Activated naive CD8-positive, alpha-beta T cell treated with anti-CD3 and anti-CD28 coated beads, Interleukin-2, amount 10 ng/mL, durations not matched to agents 7 days and 5 days (primary cell): ENCODE measurements around the gene KRTAP10-11. TPM values are rescaled to one million over a fixed set of nuclear protein-coding genes. Genes with fewer than 3 reads are reported as not detected.
"Not testable (repeated sequence)": the region's sequence is repeated elsewhere in the genome, so short reads cannot be mapped to it uniquely, and the experiment has no call there.

Experiments
- ATAC-seq: fragments of 150-1000 bp; cut with Tn5 transposase; one replicate; pipeline ENCODE4 v1.10.0; 2021; ENCODE audit warnings: low read depth, moderate library complexity
- POLR2A ChIA-PET: fragments of 350-600 bp; sonication (Branson Sonifier 250); formaldehyde crosslinking; loops from one replicate; lab custom pipeline; 2021; ENCODE audit warnings: antibody characterized with exemption; lab: Charles Lee
- DNase-seq: peaks from one replicate; pipeline ENCODE4 v3.0.0; 2021
- H3K27ac Mint-ChIP-seq: one replicate; pipeline ENCODE4 v1.8.0; 2022; ENCODE audit warnings: mild to moderate bottlenecking, mixed read lengths
- H3K27me3 Mint-ChIP-seq: one replicate; pipeline ENCODE4 v1.8.0; 2022; ENCODE audit warnings: mild to moderate bottlenecking, moderate library complexity, mixed read lengths
- H3K36me3 Mint-ChIP-seq: one replicate; pipeline ENCODE4 v1.8.0; 2021; ENCODE audit warnings: mild to moderate bottlenecking, mixed read lengths
- H3K4me1 Mint-ChIP-seq: one replicate; pipeline ENCODE4 v1.8.0; 2021; ENCODE audit warnings: mixed read lengths
- H3K4me3 Mint-ChIP-seq: one replicate; pipeline ENCODE4 v1.8.0; 2022; ENCODE audit warnings: mild to moderate bottlenecking, moderate library complexity, mixed read lengths
- H3K9me3 Mint-ChIP-seq: one replicate; pipeline ENCODE4 v1.8.0; 2021; ENCODE audit warnings: mixed read lengths
- total RNA-seq, 2 experiments: library from RNA; stranded (reverse); gene quantifications; one replicate each; pipeline ENCODE4 v1.2.3, GENCODE V29; 2021

Gene KRTAP10-11
- total RNA-seq, 2 experiments from 2014 or later: not detected

DNA sequence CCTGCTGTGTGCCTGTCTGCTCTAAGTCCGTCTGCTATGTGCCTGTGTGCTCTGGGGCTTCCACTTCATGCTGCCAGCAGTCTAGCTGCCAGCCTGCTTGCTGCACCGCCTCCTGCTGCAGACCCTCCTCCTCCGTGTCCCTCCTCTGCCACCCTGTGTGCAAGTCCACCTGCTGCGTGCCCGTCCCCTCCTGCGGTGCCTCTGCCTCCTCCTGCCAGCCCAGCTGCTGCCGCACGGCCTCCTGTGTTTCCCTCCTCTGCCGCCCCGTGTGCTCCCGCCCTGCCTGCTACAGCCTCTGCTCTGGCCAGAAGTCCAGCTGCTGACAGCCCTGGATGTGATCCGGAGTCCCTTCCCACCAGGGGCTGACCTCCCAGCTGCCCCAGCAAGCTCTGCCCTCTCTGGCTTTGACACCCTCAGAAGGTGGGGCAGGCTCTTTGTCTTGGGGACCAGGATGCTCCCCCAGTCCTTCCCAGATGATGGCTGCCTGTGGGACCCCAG is 8.3 kb upstream of the KRTAP10-11 start:
- H3K4me1 Mint-ChIP-seq, POLR2A ChIA-PET, H3K36me3 Mint-ChIP-seq, H3K4me3 Mint-ChIP-seq, ATAC-seq, H3K27me3 Mint-ChIP-seq, DNase-seq: not testable (repeated sequence)
- H3K9me3 Mint-ChIP-seq: peaks cover 27% of the 10 kb centered on the region
- peak overlapping the region; percentile 60 for H3K27ac Mint-ChIP-seq

DNA sequence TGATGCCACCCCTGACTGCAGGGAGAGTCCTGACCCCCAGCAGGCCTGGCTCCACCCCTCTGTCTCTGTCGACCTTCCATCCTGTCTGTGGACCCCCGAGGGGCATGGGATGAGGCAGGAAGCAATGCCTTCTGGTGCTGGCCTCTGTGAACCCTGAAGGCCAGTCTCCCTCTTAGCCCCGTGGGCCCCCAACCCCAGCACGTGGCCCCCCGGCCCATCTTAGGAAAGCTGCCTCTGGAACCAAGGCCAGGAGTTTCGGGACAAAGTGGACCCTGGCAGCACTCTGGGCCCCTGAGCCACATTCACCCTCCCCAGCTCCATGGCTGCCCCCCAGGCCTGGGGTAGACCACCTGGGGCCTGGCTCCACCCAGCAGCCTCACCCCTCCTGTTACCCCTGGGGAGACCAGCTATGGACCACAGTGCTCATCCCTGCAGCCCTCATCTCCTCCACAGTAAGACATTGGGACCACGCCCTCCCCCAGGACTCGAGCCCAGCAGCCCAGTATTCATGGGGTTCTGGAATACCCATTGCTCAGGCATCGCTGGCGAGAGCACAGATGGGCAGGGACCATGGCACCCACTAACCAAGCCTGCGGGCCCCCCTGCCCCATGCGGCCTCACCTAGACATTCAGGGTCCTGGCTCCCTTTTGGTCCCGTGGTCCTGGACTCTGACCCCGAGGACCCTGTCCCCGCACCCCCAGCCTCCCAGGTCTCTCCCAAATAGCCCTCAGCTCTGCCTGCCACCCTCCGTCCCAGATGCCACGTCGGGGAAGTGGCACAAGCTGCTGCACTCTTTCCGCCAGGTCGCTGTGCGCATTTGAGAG is 7.5 kb upstream of the KRTAP10-11 start:
- H3K36me3 Mint-ChIP-seq, H3K4me3 Mint-ChIP-seq, POLR2A ChIA-PET, H3K4me1 Mint-ChIP-seq, H3K27ac Mint-ChIP-seq, ATAC-seq, DNase-seq, H3K27me3 Mint-ChIP-seq: not testable (repeated sequence)
- peaks cover 23% of the 10 kb centered on the region for H3K9me3 Mint-ChIP-seq

DNA sequence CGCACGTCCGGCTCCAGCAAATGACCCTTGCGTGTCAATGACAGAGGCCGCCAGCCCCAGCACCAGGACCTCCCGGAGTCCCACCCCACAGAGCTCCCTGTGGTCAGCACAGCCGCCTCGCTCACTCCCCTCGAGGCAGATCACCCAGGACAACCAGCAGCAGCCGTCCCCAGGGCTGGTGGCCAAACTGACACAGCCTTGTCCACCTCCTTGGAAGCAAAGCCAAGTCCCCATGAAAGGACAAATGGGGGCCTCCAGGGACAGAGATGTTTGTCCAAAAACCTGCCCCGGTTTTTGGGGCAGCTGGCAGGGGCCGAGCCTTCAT is 6.9 kb upstream of the KRTAP10-11 start:
- no peak for DNase-seq
- Mint-ChIP-seq H3K9me3 (peaks cover 23% of the 10 kb centered on the region), H3K4me3 (no peak overlapping the region), H3K4me1 (no peaks in the 10 kb centered on the region), H3K27ac (no peak overlapping the region), H3K36me3 (no peaks in the 10 kb centered on the region), H3K27me3 (peaks cover 2% of the 10 kb centered on the region)
- POLR2A ChIA-PET: no interaction called here
- ATAC-seq: no peak

DNA sequence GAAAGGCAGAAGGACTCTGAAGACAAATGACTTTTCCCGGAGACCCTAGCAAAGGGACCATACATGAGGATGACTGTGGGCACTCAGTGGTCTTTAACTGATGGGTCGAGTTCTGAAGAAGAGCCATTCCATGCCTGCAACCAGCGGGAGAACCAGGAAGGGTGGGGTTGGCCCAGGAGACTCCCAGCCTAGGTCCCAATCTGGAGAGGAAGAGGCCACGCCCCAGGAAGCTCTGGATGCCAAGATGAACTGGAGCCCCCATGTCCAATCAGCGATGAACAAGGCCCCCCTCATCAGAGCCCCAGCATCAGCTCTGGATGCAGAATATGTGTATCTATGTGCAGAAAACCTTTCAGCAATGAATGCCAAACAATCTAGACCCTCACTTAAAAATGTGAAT is 5.5 kb upstream of the KRTAP10-11 start:
- Mint-ChIP-seq H3K27ac (no peak overlapping the region), H3K27me3 (peaks cover 2% of the 10 kb centered on the region), H3K4me3 (no peak overlapping the region), H3K4me1 (no peaks in the 10 kb centered on the region), H3K9me3 (peaks cover 24% of the 10 kb centered on the region), H3K36me3 (peaks cover 7% of the 10 kb centered on the region)
- DNase-seq (no peak), ATAC-seq (no peak)
- POLR2A ChIA-PET: no interaction called here

DNA sequence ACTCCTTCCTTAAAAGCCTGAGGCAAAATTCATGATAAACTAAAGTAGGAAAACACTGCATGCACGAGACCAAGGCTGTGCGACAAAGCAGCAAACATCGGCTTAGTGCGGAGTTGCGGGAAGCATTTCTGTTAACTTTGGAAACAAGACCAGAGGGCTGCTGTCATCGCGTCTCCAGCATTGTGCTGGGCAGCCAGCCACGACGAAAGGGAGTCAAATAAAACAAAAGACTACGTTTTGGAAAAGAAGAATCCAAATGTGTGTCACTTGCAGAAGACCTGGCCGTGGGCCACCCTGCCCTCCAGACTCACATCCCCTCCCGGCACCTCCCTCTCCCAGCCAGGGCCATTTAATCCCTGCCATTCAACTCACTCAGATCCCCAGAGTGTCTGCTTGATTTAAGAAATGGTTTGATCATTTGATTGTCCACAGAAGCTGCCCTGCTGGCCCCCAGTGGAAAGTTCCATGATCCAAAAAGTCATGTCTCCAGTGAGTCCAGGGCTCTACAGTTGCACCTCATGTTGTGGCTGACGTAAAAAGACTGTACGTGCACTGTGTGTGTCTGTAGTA is 2.4 kb upstream of the KRTAP10-11 start:
- no peaks in the 10 kb centered on the region for H3K4me1 Mint-ChIP-seq
- no peak for DNase-seq
- H3K27ac Mint-ChIP-seq: no peak overlapping the region
- H3K36me3 Mint-ChIP-seq: peaks cover 7% of the 10 kb centered on the region
- POLR2A ChIA-PET: no interaction called here
- peaks cover 2% of the 10 kb centered on the region for H3K27me3 Mint-ChIP-seq
- H3K9me3 Mint-ChIP-seq: peaks cover 24% of the 10 kb centered on the region
- ATAC-seq: no peak
- H3K4me3 Mint-ChIP-seq: no peak overlapping the region

DNA sequence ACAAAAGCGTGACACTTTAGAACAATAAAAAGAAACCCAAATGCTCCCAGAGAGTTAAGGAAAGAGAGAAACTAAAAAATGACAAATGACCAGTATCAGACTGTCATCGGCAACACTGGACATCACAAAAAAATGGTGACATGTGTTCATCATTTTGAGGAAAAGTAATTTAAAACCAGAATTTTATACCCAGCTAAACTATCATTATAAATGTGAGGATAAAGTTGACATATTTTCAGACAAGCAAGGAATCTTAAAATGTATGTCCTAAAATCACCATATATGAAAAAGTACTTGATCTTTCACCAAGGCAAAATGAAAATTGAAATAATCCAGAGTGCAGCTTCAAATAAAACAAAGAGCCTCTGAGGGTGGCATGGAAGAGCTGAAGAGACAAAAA is 1.3 kb upstream of the KRTAP10-11 start:
- Mint-ChIP-seq H3K36me3 (peaks cover 7% of the 10 kb centered on the region), H3K27ac (no peak overlapping the region), H3K4me3 (no peak overlapping the region), H3K9me3 (peaks cover 23% of the 10 kb centered on the region), H3K4me1 (no peaks in the 10 kb centered on the region), H3K27me3 (peaks cover 2% of the 10 kb centered on the region)
- ATAC-seq: no peak
- no peak for DNase-seq
- POLR2A ChIA-PET: interaction anchor here (1.1 kb wide), 1 partner anchor 13 kb away, joined by 4 read pairs; the partner anchor contains the start of gene KRTAP12-3

DNA sequence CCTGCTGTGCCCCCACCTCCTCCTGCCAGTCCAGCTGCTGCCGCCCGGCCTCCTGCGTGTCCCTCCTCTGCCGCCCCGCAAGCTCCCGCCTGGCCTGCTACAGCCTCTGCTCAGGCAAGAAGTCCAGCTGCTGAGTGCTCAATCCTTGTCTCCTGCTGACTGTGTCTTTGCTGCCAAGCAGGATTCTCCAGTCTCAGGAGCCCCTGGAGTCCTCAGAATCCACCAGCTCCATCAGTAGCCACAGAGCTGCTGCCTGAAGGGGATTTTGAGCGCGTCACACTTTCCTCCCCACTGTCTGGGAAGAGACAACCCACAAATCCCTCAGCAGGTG is 973 bp downstream of the KRTAP10-11 start:
- no peak for DNase-seq
- H3K27ac Mint-ChIP-seq: no peak overlapping the region
- peaks cover 13% of the 10 kb centered on the region for H3K9me3 Mint-ChIP-seq
- H3K4me3 Mint-ChIP-seq: no peak overlapping the region
- POLR2A ChIA-PET: no interaction called here
- H3K4me1 Mint-ChIP-seq: peaks cover 2% of the 10 kb centered on the region
- ATAC-seq: no peak
- no peaks in the 10 kb centered on the region for H3K27me3 Mint-ChIP-seq
- H3K36me3 Mint-ChIP-seq: peaks cover 7% of the 10 kb centered on the region

DNA sequence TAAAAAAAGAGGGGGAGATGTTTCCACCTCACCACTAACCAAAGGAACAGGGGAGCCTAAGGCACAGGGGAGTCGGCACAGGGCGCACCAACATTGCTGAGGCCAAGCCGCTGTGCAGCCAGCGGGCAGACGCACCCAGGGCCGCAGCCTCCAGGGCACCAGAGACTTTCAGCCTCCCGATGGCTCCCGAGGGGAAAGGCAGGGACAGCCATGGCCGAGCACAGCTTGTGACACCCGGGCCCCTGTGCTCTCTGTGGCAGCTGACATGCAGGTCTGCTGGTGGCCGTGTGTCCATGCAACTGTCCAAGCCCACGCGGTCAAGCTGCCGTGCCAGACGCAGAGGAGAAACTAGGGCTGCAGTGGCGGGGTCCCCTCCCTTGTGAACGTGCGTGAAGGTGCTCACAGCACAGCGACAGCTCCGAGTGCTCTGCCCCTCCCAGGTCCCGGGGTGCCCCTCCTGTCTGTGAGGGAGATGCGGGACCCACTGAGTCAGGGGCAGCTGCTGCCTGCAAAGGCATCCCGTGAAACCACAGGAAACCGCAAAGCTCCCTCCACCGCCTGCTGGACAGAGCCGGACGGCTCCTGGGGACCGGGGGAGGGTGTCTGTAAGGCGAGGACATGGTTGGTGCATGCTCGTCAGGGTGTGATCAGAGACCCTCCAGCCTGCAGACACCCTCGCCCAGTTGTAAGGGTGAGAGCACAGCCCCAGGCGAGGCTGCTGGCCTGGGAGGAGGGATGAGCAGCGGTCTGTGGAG is 2.5 kb downstream of the KRTAP10-11 start:
- no peak overlapping the region for H3K4me3 Mint-ChIP-seq
- ATAC-seq (no peak), DNase-seq (no peak)
- no peak overlapping the region for H3K27ac Mint-ChIP-seq
- peaks cover 2% of the 10 kb centered on the region for H3K4me1 Mint-ChIP-seq
- POLR2A ChIA-PET: no interaction called here
- H3K36me3 Mint-ChIP-seq: peaks cover 9% of the 10 kb centered on the region
- H3K27me3 Mint-ChIP-seq: no peaks in the 10 kb centered on the region
- peaks cover 13% of the 10 kb centered on the region for H3K9me3 Mint-ChIP-seq

DNA sequence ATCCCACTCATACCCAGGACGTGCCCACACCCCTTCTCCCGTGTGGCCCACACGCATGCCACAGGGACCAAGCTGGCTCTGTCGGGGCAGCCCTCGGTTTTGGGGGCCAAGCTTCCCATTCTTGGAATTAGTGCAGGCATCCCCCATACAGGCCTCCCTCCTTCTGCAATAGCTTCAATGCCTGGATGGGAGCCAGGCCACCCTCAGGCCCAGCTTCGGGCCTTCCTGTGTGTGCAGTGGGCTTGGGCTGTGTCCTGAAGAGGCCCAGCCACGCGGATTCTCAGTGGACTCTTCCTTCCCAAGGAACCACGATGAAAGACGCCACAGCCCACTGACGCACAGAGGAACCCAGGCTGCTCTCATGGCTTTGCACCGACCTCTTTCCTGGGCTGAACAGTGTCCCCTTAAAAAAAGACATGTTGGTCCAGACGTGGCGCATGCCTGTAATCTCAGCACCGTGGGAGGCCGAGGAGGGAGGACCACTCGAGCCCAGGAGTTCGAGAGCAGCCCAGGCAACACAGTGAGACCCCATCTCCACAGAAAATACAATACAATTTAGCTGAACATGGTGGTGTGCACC is 3.4 kb downstream of the KRTAP10-11 start:
- peaks cover 9% of the 10 kb centered on the region for H3K4me1 Mint-ChIP-seq
- POLR2A ChIA-PET: no interaction called here
- H3K4me3 Mint-ChIP-seq: no peak overlapping the region
- peaks cover 17% of the 10 kb centered on the region for H3K9me3 Mint-ChIP-seq
- DNase-seq (no peak), ATAC-seq (no peak)
- peaks cover 7% of the 10 kb centered on the region for H3K36me3 Mint-ChIP-seq
- no peaks in the 10 kb centered on the region for H3K27me3 Mint-ChIP-seq
- no peak overlapping the region for H3K27ac Mint-ChIP-seq

DNA sequence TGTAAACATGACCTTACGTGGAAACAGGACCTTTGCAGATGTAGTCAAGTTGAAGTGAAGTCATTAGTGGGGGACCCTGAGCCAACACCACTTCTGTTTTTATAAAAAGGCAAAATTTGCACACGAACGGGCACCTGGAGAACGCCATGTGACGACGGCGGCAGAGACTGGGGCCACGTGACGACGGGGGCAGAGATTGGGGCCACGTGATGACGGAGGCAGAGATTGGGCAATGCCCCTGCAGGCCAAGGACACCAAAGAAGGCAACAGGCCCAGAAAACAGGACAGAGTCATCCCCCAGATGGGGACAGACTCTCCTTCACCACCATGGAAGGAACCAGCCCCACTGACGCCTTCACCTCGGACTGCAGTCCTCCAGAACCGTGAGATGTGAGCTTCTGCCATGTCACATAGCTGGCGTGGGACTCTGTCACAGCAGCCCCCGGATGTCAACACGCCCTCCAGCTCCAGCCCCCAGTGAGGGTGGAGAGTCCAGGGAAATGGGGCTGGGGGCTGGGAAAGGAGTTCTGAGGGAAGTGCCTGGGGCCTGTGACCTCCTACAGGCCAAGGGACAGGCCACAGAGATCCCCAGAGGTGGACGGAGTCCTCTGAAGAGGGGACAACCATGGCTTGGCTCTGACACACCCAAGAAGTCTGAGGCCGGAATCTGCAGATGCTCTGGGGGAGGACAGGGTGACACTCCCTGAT is 4.2 kb downstream of the KRTAP10-11 start:
- Mint-ChIP-seq H3K27ac (no peak overlapping the region), H3K4me1 (peaks cover 11% of the 10 kb centered on the region), H3K36me3 (peaks cover 2% of the 10 kb centered on the region), H3K27me3 (no peaks in the 10 kb centered on the region), H3K4me3 (no peak overlapping the region), H3K9me3 (peaks cover 15% of the 10 kb centered on the region)
- no peak for ATAC-seq
- no peak for DNase-seq
- POLR2A ChIA-PET: no interaction called here

DNA sequence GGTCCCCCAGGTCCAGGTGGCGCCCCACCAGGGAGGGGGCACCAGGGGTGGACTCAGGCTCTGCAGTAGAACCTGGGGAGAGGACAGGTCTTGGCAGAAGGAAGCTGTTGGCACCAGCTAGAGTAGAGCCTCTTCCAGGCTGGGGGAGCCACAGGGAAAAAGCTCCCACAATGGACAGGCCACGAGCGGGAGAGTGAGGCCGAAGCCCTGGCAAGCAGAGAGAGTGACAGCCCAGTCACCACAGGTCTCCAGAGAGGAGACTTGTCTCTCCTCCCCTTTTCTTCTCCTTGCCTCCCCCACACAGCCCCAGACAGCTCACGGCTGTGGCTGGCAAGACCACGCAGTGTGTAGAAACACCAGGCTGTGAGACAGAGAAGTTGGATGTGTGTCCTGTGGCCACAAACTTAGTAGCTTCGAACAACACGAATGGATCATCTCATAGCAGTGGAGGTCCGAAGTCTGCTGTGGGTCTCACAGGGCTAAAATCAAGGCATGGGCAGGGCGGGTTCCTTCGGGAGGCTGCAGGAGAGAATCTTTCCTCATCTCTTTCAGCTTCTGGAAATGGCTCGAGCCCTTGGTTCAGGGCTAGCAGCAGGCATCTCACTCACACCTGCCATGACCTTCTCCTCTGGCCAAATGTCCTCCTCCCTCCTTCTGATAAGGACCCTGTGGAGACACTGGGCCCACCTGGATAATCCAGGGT is 4.9 kb downstream of the KRTAP10-11 start:
- Mint-ChIP-seq H3K9me3 (peaks cover 16% of the 10 kb centered on the region), H3K27me3 (no peaks in the 10 kb centered on the region), H3K4me1 (peaks cover 11% of the 10 kb centered on the region), H3K4me3 (no peak overlapping the region), H3K27ac (no peak overlapping the region), H3K36me3 (peaks cover 7% of the 10 kb centered on the region)
- DNase-seq: no peak
- POLR2A ChIA-PET: no interaction called here
- ATAC-seq: no peak

DNA sequence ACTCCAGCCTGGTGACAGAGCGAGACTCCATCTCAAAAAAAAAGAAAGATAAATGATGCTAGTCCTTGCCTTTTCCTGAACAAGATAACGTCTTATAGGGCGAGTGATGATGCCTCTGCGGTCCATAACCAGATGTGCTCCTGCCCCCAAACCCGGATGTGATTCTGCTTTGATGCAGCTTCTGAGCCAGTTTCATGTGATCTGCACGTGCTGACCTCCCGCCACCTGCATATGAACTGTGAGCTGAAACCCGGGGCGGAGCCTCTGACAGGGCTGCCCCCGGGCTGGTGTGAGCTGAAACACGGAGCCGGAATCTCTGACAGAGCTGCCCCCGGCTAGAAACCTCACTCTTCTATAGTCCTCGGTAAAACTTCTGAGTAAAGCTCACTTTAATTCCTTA is 6.9 kb downstream of the KRTAP10-11 start:
- Mint-ChIP-seq H3K4me3 (no peak overlapping the region), H3K27me3 (no peaks in the 10 kb centered on the region), H3K9me3 (peaks cover 32% of the 10 kb centered on the region), H3K27ac (no peak overlapping the region), H3K4me1 (peaks cover 24% of the 10 kb centered on the region), H3K36me3 (peaks cover 26% of the 10 kb centered on the region)
- POLR2A ChIA-PET: no interaction called here
- ATAC-seq (no peak), DNase-seq (no peak)
